ENCODE measurements around the gene SNX18. TPM values are rescaled to one million over a fixed set of nuclear protein-coding genes. Genes with fewer than 3 reads are reported as not detected.
A peak's percentile ranks its signal among the peaks of the same experiment; 100 is the strongest.

The SNX18 gene
- total and polyA plus RNA-seq, 2 experiments from 2014 or later, result 4.7 to 33.0 TPM

- no peaks in the 10 kb centered on the region for H3F3A ChIP-seq (replicated peaks; ENCODE audit: low read depth)
- TF ChIP-seq EZH2phosphoT487 (IDR thresholded peaks at IDR 0.05; ENCODE audit: unreplicated experiment), result no peak
- TF ChIP-seq CTCF (conservative IDR thresholded peaks at IDR 0.05; ENCODE audit: low read depth in 2 of 2), result no peak
- H3K27ac Mint-ChIP-seq, result no peak overlapping the region
- peak overlapping the region; percentile 9; the same call in 1 of the 2 replicates for H2AFZ ChIP-seq
- peaks cover 4% of the 10 kb centered on the region for H3K27me3 Mint-ChIP-seq (ENCODE audit: insufficient read depth, low read depth, poor library complexity)
- H3K4me3 Mint-ChIP-seq, result no peak overlapping the region
- H3K9me3 Mint-ChIP-seq, result peaks cover 7% of the 10 kb centered on the region; the same call in 1 of the 3 replicates
- no peaks in the 10 kb centered on the region for H3K27me3 ChIP-seq (ENCODE audit: insufficient read depth)
- ATAC-seq, result no peak
- H3K4me2 ChIP-seq, result no peak overlapping the region
- no peaks in the 10 kb centered on the region for H4K20me1 ChIP-seq (replicated peaks; ENCODE audit: insufficient read depth)
- no peaks in the 10 kb centered on the region for H3K36me3 Mint-ChIP-seq (ENCODE audit: low read depth)
- H3K36me3 ChIP-seq (ENCODE audit: insufficient read depth), result no peaks in the 10 kb centered on the region
- peaks cover 2% of the 10 kb centered on the region; the same call in 1 of the 3 replicates for H3K4me1 Mint-ChIP-seq
- DNase-seq (ENCODE audit: low spot score), result no peak
- no peaks in the 10 kb centered on the region for H3K4me1 ChIP-seq (ENCODE audit: insufficient read depth)
- no peaks in the 10 kb centered on the region for H3K79me2 ChIP-seq (replicated peaks; ENCODE audit: insufficient read depth)
- peaks cover 16% of the 10 kb centered on the region for H3K9me2 ChIP-seq (ENCODE audit: insufficient read depth)
- H3K27ac ChIP-seq (ENCODE audit: low read depth), result no peak overlapping the region
- no peak overlapping the region for H3K4me3 ChIP-seq
Observed at GRCh38 chr5:54570916-54571315, 53.4 kb downstream of the SNX18 start.

GRCh38 chr5:54571462-54571861 is 53.9 kb downstream of the SNX18 start:
- no peaks in the 10 kb centered on the region for H3F3A ChIP-seq (replicated peaks; ENCODE audit: low read depth)
- Mint-ChIP-seq H3K4me3 (no peak overlapping the region), H3K27ac (no peak overlapping the region), H3K9me3 (peaks cover 7% of the 10 kb centered on the region; the same call in 1 of the 3 replicates), H3K36me3 (ENCODE audit: low read depth) (no peaks in the 10 kb centered on the region), H3K27me3 (ENCODE audit: insufficient read depth, low read depth, poor library complexity) (peaks cover 4% of the 10 kb centered on the region), H3K4me1 (peaks cover 2% of the 10 kb centered on the region; the same call in 1 of the 3 replicates)
- H2AFZ ChIP-seq, result no peak overlapping the region
- H3K27ac ChIP-seq (ENCODE audit: low read depth), result no peak overlapping the region
- H3K36me3 ChIP-seq (ENCODE audit: insufficient read depth), result no peaks in the 10 kb centered on the region
- H3K27me3 ChIP-seq (ENCODE audit: insufficient read depth), result no peaks in the 10 kb centered on the region
- no peak overlapping the region for H3K4me2 ChIP-seq
- peaks cover 16% of the 10 kb centered on the region for H3K9me2 ChIP-seq (ENCODE audit: insufficient read depth)
- no peaks in the 10 kb centered on the region for H3K79me2 ChIP-seq (replicated peaks; ENCODE audit: insufficient read depth)
- no peak overlapping the region for H3K4me3 ChIP-seq
- DNase-seq (ENCODE audit: low spot score) (peak; percentile 70), ATAC-seq (no peak; the same call in 2 of the 3 replicates)
- TF ChIP-seq JUNB (IDR thresholded peaks at IDR 0.05; ENCODE audit: unreplicated experiment) (no peak), NANOG (IDR thresholded peaks at IDR 0.05; ENCODE audit: borderline replicate concordance) (no peak), CTCF (conservative IDR thresholded peaks at IDR 0.05; ENCODE audit: low read depth in 2 of 2) (no peak), ETS1 (IDR thresholded peaks at IDR 0.05) (no peak), STAT1 (IDR thresholded peaks at IDR 0.05; ENCODE audit: unreplicated experiment) (no peak), EZH2 (IDR thresholded peaks at IDR 0.05; ENCODE audit: low read depth, unreplicated experiment) (no peak)
- no peaks in the 10 kb centered on the region for H4K20me1 ChIP-seq (replicated peaks; ENCODE audit: insufficient read depth)
- no peaks in the 10 kb centered on the region for H3K4me1 ChIP-seq (ENCODE audit: insufficient read depth)

All from GM23338 (cell line).